Stimulated activated CD8-positive, alpha-beta memory T cell treated with anti-CD3 and anti-CD28 coated beads, Interleukin-15, amount 100 ng/mL, for 4 hours (primary cell): ENCODE measurements around the gene CD7.
A peak's percentile ranks its signal among the peaks of the same experiment; 100 is the strongest.

Source experiments
- DNase-seq, 2 donors: peaks; one replicate each; pipeline ENCODE4 v3.0.0-alpha.2; 2020; ENCODE audit warnings: low read depth in 2 of 2

The CD7 gene

DNA sequence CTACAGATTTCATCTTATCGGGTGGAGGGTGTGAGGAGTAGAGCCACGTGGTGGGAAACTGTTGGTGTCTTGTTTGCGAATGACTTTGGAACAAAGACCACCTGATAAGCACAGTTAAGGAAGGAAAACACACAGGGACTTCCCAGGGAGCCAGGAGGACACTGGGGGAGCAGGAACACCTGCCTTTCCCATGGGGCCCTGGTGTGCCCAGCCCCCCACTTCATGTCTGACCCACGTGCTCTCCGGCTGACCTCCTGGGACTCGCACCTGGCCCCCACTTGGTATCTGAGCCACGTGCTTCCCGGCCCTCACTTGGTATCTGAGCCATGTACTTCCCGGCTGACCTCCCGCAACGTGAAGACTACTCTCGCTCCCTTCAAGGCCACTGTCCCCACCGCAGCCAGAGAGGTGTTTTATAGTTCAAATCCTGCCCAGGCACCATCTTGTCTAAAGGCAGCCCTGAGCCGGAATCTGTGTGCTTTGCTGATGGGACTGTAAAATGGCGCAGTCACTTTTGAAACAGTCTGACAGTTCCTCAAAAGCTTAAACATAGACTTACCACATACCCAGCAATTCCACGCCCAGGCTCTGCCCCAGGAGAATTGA lies 38.5 kb downstream of the CD7 start:
- no peak for DNase-seq

DNA sequence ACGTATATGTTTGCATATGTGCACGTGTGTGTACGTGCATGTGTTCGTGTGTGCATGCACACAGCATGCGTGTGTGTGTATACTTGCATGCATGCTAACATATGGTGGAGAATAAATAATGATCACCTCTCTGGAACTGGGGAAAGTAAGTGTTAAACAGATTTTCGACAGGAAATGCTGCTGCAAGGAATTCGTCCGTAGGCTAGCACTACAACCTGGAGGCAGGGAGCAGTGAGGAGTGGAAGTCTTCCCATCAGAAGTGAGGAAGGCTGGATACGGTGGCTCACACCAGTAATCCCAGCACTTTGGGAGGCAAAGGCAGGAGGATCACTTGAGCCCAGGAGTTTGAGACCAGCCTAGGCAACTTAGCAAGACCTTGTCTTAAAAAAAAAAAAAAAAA lies 39.1 kb downstream of the CD7 start:
- no peak for DNase-seq

DNA sequence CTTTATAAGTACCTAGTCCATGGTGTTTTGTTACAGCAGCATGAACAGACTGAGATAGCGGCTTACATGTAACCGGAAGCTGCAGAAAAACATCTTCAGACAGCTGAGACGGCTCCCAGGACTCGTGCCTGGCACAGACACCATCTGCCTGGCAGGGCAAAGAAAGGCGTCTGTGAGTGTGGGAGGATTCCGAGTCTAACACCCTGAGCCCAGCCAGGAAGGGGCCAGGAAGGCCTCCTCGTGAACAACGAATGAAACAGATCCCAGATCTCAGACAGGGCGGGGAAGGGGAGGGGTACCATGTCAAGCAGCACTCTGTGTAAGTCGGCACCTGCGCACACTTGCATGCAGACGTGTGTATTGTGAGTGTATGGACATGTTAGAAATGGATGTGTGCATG lies 39.6 kb downstream of the CD7 start:
- no peak for DNase-seq

DNA sequence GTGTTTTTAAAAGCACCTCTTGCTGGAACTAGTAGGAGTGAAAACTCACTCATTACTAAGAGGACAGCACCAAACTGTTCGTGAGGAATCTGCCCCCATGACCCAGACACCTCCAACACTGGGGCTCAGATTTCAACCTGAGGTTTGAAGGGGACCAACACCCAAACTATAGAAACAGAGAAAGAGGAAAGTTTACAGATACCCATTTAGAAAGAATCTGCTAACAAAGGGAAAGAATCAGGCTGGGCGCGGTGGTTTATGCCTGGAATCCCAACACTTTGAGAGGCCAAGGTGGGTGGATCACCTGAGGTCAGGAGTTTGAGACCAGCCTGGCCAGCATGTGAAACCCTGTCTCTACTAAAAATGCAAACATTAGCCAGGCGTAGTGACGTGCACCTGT lies 40.5 kb downstream of the CD7 start:
- DNase-seq = no peak

DNA sequence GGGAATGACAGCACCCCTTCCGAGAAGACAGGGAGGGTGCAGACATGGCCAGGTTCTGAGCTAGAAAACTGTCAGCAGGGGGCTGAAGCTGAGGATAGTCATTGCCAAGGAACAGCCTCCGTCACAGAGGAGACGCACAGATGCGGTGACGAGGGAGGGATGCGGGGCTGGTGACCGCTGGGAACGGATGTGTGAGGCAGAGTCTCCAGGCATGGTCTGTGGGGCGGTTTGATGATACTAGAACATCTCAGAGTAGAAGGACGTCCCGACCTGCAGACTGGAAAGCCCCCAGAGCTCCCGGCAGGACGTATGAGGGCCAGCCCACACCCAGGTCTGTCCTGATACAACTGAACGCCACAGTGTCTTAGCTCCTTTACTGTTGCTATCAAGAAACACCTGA lies 42.1 kb downstream of the CD7 start:
- DNase-seq = no peak

DNA sequence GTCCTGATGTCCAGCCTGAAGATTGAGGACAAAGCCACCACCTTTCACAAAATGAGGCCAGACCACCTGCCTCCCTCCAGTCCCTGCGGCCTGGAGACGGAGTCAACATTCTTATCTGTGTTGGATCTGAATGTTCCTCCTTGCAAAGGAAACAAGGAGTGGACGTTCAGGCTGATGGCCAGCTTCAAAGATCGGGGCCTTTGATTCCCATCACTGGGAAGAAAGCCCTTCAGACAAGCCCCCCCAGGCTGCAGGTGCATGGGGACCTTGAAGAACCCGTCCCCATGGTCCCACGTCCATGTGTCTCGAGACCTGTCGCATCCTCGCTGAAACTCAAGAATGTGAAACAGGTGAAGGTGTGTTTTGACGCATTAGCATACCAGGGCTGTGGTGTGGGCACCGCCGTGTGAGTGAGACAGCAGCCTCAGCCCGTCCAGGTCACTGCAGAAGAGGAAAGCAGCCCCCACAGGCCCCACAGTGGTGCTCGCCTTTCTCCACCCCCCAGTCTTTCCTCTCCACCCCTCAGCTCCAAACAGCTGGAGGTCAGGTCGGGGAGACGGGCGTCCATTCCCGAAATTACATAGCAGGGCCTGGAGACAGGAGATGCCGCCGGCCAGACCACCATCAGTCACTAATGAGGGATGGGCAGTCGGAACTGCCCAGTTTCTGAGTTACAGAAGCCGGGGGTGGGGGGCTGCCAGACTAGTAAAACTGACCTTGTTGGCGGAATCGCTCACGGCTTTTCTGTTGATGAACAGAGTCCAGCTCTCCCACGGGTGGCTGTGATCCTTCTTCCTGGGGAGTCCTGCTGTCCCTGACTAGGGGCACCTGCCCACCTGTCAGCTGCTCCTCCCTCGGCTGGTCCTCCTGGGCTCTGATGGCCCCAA lies 43.0 kb downstream of the CD7 start:
- DNase-seq = no peak

DNA sequence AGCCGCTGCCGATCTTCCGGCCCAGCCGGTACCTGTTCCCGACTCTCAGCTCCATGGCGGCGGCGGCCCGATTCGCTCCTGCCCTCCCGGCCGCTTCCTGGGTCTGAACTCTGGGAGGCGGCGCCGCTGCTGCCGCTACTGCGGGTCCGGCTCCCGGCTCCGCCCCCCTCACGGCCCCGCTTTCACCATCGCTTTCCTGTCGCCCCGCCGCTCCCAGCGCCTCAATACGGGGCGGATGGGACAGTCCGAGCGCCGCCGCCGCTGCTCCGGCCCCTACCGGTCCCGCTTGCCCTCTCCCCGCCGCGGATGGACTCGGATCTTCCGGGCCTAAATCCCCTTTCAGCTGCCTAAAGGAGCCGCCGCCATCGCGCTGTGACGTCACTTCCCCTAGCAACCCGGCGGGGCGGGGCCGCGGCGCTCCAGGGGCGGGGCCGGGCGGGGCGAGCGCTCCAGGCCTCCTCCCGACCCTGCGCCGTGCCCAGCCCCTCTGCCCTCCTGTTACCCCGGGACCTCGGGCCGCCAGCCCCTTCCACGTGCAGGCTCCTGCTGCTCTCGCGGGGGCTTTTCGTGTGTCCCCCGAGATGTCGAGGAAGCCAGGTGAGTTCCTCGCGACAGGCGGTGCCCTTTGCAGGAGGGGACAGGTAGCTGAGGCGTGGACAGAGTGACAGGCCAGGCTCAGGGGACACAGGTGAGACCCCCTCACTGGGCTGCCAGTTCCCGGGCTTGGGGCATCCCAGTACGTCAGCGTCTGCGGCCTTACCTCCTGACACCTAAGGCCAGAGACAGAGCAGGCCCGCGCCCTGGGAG lies 43.9 kb downstream of the CD7 start, which contains the start of gene CSNK1D:
Gene CSNK1D (minus strand): TSS at position 374 of the 807 bp plus-strand sequence. CDS start 319 bp downstream, at position 55.
- DNase-seq = peak; percentile 79 to 85

DNA sequence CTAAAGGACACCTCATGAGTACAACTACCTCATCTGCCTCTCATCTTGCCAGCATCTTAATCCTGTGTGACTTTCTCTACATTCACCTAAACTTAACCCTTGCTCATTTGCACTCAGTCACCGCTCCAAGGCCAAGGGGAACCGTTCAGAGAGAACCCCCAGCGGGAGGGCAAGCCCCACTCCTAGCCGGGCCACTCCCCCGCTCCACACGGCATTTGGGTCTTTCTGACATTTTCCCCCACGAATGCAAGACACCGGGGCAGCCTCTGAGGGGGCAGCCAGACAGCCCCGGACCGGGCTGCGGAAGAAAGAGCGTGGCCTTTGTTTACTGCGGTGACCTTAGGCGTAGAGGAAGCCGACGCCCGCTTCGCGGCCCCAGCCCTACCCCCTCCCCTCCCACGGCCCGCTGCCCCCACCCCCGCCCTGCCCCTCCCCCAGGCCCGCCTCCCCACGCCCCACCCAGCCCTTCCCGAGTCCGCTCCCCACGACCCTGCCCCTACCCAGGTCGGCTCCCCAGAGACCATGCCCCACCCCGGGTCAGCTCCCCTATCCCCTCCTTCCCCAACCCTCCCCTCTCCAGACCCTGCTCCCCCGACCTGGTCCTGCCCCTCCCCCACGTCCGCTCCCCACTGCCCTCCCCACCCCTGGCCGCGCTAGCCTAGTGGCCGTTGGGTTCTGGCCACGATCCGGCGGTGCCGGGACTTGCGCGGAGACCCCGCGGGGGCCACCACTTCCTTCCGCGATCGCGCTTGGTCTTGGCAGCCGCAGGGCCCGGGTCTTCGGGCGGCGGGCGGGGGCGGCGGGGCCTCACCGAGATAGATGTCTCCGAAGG lies 44.7 kb downstream of the CD7 start:
- peak in 1 of 2 donors; percentile 23 for DNase-seq

DNA sequence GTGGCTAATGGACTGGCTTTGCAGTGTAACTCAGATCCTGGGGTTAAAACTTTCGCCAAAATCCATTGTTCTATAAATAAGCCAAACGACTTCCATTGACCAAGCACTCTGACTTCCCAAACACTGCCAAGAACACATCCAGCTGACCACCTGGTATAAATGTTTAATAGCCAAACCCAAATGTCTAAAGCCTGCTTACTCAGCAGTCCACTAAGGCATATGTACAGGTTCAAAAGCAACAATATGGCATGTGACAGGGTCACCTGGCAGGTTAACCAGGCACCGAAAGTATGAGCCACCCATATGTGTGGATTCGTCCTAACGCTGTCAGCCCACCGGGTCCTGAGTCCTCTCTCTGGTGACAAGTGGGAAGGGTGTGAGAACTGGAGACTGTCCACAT lies 46.0 kb downstream of the CD7 start:
- no peak for DNase-seq

DNA sequence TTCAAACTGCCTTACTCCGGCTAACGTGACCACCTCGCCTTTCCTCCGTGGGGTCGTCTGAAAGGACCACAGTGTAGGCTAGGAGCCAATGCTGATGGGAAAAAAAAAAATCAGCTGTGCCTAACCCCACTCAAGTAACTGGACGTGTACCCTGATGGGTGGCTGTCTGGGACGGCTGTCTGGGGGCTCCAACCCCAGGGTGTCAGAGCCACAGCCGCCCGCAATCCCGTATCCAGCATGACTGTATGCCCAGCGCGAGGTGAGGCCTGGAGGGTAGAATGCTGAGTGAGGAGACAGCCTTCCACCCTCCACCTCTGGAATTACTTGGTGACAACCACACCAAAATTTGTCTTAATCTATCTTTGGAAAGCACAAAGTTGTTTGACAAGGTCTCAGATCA lies 46.8 kb downstream of the CD7 start:
- no peak for DNase-seq

DNA sequence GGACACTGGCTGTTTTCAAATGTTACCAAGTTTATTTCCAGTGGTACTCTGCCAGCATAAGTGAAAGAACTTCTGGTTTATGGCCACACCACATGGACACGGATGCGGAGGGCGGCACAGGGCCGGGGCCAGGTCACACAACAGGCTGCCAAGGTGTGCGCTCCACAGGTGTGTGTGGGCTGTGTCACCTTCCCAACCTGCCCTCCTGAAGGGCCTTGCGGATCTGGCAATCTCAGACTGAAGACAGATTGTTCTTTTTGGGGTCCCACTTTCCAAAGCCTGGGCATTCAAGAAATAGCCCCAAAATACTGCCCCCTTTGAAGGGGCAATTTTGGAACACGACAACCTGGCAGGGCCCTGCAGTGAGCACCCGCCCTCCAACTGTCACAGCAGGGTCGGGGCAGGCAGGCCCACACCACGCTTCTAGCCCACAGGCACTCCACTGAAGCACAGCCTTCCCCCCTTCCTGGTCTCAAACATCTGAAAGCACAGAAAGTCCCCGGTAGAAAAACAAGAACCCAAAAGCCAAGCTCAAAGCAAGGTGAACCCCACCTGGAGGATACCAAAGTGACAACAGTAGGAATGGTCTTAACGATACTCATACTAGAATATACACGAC lies 47.4 kb downstream of the CD7 start:
- no peak for DNase-seq

DNA sequence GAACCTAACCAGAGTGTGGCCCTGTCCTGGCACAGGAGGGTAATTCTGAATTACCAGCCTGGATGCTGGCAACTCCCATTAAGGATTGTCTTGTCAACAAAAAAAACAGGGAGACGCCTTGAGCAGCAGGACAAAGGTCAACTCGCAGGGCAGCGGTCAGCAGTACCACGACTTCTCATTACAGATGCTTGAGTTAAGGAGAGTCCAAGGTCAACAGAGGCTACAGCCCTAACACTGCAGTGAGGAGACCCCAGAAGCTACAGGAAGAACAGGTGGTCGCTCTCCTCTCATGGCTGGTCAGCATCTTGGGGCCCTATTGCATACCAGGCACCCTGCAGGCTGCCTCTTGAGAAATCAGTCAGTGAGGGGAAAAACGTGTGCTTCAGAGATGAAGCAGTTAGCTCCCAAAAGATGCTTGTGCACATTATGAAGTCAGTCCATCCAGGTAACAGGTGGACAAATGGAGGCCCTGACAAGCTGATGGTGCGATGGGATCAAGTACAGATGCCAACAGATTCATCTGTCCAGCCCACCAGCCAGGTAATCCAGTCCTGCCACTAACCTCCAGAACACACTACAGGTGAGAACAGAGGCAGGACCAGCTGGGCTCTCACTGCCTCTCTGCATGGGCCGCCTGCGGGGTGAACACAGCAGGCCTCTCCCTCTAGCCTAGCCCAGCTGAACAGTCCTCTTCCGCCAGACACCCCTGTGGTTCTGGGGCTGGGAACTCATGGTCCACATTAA lies 48.1 kb downstream of the CD7 start:
- DNase-seq = no peak

DNA sequence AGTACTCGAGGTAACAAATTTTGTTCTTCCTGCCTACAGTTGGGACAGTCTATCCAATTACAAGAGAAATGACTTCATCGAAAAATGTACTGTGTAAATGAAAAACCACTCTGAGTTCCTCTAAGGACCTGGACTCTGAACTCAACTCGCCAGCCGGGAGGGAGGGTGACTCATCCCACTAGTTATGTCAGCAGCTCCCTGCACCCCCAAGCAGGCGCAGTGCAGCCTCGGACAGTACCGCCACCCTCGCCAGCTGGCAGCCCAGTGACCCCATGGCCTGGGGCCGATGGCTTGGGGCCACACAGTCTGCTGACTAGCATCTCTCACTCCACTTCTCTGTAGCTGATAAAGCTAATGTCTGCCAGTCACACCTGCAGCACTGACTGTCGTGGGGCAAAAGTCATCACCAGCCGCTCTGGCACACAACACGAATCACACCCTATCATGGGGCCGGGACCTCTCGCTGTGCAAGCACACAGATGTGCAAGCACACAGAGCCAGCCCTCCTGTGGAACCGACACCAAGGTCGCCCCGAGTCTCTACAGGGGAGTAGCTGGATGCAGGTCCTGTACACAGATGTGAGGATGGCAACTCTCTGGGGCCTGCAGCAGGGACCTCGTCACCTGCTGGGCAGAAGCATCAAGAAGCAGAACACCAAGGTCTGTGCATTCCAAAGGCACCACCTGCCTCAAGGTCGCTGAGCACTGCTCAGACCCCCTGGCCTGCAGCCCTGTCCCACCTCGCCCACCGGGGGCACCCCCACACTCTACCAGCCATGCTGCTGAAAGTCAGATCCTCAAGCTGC lies 49.6 kb downstream of the CD7 start:
- peak in 1 of 2 donors; percentile 21 for DNase-seq

DNA sequence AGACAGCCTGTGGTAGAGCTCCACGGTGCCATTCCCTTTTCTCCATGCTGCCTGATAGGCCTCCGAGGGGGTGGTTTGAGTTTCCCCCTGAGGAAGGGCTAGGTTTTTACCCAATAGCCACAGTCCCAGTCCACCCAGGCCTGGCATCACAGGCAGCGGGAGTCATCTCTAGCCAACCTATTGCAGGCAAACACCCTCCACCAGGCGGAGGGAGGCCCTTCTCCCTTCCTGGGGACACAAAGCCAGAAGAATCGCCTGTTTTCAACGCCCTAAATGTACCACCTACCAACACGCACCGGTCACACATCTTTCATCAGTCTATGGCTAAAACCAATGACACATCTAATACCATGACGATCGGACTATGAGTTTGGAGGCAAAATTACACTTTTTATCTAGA lies 51.3 kb downstream of the CD7 start:
- no peak for DNase-seq
